Activated T-cell treated with anti-CD3 and anti-CD28 coated beads, Interleukin-2, amount 50 U/mL, for 1 hour (primary cell): ENCODE data around the gene ANKRD39.

Source experiments
- DNase-seq: peaks from one replicate; pipeline ENCODE4 v3.0.0-alpha.2; 2020

The ANKRD39 gene

DNA sequence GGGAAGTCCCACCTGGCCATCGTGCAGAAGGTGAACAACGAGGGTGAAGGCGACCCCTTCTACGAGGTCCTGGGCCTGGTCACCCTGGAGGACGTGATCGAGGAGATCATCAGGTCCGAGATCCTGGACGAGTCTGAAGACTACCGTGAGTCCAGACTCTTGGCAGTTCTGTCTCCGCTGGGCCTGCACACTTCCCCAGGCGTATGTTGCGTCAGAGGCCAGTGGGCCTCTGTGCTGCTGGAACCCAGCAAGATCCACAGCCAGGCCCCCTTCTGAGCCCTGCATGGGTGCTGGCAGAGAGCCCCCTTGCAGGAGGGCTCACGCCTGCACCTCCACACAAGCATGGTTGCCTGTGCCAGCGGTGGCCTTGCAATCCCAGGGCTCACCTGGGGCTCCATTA is 32.8 kb downstream of the ANKRD39 start:
- no peak for DNase-seq

DNA sequence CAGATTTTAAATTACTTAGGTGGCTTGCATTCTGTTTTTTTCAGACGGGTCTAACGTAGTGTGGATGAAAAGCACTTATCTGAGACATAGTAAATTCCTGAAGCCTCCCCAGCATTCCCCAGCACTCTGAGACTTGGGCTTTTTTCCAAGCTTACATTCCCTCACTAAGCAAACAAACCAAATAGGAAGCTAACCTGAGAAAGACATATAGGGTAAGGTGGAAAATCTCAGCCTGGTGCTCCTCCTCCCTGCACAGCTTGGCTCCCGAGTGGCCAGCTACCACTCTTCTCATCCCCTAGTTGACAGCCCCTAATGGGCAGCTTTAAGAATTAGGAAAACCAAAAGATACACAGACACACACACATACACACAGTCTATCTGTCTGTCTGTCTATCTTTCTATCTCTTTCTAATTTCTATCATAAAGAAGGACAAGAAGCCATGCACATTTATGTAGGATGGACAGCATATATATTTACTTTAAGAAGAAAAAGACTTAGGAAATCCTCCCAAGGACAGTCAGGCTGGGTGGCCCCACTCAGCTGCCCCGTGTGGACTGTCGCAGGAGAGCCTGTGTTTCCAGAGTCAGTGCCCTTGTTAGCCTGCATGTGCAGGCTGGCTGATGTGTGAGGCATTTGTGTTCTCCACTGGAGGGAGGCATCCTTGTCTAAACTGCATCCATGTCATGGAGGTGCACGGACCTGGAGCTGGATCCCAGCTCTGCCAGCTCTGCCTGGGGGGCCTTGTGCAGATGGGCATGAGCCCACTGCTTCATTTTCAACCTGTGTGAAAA is 33.5 kb downstream of the ANKRD39 start:
- DNase-seq = no peak

DNA sequence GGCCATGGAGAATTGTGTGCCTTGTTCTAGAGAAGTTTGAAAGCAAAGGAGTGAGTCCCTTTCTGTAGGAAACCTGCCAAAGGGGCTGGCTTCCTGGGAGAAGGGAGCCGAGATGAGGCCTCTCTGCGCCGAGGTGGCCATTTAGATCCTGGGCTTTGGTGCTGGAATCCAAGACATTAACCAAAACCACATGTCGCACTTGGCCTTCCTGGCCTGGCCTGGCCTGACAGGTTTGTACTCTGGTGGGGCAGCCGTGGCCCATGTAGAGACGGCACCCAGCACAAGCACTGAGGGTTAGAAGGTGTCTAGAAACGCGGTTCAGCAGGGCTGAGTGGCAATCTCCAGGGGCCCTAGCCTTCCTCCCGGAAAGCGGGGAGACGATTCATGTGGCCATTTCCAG is 34.6 kb downstream of the ANKRD39 start:
- DNase-seq = no peak

DNA sequence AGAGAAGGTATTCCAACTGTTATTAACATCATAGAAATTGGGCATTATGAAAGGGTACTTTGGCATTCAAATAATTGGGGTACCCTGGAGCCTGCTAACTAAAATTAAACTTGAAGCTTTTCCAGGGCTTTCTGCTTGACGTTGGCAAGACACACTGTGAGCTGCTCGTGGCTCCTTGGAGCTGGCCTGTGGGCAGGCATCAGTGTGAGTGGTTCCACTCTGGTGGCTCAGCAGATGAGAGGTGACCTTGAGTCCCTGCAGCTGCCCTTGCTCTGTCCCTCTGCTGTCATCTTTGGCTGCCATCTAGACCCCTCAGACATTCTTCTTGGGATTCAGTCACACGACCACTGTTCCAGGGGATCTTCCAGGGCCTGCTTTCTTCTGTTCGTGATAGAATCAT is 35.0 kb downstream of the ANKRD39 start:
- DNase-seq = no peak

DNA sequence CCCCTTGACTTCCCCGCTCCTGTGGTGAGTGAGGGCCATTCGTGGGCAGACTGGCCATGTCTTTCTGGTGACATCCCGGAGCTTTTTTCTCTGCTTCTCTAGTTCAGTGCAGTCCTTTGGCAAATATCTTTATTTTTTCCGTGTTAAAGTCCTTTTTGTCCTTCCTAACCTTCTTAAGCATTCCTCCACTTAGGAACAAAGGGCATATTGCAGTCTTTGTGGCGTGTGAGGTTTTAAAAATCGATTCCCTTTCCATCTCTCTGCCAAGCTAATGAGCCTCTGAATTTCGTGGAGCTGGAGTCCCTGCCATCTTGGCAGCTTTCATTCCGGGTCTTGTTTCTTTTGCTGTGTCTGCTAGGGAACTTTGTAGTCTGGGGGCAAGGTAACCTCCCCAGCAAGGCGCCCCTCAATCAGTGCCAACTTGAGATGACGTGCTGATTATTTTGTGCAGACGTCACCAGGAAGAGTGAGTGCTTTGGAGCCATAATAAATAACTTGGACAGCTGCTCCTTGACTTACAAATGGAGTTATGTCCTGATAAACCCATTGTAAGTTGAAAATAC is 36.6 kb downstream of the ANKRD39 start:
- DNase-seq = no peak

DNA sequence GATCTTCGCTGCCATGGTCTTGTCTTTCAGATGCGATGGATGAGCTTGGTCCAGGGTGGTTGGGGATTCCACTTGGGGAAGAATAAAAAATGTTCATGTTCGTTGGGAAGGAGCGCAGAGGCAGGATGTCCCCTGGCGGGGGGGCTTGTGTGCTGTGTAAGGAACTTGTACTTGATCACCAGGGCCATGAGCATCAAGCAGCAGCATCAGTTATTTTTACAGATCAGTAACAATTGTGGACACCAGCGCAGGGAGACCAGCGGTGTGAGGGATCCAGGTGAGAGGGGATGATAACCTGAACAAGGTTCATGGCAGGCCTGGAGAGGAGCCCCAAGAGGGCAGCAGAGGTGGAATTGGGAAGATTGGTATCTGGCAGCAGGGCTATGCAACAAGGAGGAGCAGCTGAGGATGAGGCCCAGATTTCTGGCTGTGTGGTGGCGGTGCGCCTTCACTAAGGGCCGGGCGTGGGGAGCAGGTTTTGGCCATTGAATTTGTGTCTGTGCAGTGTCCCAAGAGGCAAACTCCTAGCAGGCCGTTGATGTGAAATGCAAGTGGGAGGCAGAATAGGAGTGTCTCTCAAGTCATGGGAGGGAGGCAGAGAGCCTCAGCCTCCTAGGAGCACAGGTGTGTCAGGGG is 37.8 kb downstream of the ANKRD39 start:
- DNase-seq = no peak

DNA sequence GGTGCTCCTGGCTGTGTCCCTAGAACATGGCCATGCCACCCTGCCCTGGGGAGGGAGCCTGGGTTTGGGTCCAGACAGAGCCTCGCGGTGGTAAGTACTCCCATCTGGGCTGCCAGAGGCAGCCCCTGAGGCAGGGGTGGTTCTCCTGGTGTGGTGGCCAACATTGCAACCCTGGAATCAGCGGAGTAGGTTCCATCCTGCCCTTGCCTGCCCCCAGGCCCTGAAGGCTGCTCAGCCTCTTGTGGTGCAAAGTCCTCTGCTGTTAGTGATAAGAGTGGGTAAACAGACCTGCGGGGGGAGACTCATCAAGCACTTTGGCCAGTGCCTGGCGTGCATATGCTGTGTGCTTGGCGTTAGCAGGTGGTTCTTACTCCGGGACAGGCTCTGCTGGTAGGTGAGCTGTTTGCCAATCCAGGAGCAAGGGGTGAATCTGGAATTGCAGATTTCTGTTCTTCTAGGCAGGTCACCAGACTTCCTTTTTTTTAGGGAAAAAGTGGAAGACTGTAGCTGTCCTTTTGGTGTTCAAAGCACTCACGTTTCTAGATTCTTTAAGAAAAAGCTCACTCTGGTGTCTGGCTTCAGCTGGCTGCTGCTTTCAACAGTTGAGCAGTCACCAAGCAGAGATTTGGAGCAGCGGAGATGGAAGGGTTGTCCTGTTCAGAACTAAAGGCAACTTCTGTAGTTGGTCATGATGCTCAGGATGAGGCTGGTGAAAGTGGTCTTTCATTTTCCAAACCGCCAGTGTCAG is 38.5 kb downstream of the ANKRD39 start:
- no peak for DNase-seq

DNA sequence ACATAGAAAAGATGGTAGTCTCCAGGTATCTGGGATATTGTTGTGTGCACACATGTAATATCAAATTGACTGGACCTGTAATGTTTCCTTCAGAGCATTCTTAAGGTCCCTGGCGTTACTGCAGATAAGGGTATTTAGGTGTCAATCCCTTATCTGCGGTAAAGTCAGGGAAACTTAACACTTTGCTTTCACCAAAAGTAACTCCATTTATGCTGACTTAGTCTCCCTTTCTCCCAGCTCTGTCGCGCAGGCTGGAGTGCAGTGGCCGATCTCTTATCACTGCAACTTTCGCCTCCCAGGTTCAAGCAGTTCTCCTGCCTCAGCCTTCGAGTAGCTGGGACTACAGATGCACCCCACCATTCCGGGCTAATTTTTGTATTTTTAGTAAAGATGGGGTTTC is 39.9 kb downstream of the ANKRD39 start:
- no peak for DNase-seq

DNA sequence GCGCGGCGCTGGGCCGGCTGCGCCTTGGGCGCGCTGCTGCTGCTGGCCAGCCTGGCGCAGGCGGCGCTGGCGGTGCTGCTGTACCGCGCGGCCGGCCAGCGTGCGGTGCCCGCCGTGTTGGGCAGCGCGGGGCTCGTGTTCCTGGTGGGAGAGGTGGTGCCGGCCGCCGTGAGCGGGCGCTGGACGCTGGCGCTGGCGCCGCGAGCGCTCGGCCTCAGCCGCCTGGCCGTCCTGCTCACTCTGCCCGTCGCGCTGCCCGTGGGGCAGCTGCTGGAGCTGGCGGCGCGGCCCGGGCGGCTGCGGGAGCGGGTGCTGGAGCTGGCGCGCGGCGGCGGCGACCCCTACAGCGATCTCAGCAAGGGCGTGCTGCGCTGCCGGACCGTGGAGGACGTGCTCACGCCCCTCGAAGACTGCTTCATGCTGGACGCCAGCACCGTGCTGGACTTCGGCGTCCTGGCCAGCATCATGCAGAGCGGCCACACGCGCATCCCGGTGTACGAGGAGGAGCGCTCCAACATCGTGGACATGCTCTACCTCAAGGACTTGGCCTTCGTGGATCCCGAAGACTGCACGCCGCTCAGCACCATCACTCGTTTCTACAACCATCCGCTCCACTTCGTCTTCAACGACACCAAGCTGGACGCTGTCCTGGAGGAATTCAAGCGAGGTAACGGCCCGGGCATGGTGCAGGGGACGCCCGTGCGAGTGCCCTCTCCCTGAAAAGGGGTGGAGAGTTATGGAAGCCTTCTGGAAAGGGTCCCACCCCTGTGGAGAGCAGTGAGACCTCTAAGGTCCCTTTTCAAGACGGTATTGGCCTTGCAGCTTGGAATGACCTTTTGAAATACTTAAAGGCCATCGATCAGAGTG is 40.7 kb downstream of the ANKRD39 start:
- DNase-seq = no peak

DNA sequence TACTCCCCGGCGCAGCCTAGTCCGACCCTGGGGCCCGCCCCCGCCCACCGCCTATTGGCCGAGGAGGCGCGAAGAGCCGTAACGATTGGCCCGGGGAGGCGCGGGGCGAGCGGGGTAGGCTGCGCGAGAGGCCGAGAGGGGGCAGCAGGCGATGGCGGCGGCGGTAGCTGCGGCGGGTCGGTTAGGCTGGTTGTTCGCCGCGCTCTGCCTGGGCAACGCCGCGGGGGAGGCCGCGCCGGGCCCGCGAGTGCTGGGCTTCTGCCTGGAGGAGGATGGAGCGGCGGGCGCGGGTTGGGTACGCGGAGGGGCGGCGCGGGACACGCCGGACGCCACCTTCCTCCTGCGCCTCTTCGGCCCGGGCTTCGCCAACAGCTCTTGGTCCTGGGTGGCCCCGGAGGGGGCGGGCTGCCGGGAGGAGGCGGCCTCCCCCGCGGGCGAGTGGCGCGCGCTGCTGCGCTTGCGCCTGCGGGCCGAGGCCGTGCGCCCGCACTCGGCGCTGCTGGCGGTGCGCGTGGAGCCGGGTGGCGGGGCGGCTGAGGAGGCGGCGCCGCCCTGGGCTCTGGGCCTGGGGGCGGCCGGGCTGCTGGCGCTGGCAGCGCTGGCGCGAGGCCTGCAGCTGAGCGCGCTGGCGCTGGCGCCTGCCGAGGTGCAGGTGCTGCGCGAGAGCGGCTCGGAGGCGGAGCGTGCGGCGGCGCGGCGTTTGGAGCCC is 41.5 kb downstream of the ANKRD39 start, which contains the start of gene CNNM3:
TSS of gene CNNM3 (plus strand) at position 142 of the 709 bp plus-strand sequence. CDS start at position 152, 10 bp downstream.
- DNase-seq = peak; percentile 97

DNA sequence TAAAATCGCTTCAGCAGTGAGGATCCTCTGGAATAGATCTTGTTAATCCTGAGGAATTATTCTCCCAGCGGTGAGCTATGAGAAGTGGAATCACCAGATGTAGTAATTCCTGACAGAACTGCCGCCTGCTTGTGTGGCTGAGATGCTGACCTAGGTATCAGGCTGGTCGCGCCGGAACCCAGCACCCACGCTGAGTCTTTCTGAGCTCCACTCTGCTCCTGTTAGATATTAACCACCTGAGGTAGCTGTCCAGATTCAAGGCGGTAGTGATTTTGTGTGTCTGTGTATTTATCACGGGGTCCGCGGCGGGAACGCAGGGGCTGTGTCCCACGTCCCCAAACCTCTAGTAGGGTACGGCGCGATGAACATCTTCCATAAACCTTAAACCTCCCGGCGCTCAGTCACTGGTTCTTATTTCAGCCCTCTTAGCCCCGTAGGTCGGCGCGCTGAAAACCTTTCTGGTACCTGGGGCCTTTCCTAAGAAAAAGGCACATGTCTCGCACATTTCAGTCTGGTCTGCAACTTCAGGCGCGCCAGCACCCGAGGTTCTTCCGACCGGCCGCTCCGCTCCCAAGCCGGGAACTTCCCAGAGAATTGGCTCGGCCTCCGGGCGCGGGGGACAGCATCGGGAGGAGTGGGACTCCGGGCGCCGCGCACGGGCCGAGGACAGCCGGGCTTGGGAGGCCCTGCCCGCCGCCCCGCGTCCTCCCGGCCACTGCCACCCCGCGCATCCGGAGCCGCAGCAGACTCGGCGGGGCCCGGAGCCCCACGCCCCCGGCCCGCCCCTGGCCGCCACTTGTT is 42.3 kb downstream of the ANKRD39 start:
- DNase-seq = no peak

DNA sequence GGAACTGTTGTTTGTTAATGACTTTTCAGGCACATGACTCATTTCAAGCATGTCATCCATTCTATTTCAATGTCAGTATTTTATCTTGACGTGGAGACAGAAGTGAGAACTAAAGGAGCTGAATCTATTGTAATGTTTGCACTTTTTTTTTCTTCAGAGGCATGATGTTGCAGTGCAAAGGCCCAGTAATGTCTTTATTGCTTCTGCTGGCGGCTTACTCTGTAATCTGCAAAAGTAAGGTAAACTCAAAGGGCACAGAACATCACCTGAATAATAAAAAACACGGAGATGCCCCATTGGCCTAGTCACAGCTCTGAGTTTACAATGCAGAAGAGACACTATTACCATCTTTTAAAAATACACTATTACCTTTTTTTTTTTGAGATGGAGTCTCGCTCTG is 44.2 kb downstream of the ANKRD39 start:
- no peak for DNase-seq

DNA sequence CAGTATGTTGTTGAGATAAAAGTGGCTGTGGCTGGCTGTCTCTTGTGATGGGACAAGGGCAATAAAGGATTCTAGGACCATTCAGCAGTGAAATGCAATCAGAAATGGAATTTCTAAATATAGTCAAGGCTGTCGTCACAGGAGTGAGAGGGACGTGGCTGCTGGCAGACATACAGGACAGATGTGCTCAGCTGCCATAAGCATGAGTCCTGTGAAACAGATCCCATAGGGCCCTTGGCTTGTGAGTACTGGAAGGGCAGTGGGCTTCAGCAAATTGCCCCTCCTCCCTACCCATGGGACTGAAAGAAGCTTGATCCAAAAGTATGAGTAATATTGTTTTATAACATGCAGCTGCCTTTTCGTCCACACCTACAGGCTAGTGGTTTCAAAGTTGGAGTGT is 45.9 kb downstream of the ANKRD39 start:
- no peak for DNase-seq

DNA sequence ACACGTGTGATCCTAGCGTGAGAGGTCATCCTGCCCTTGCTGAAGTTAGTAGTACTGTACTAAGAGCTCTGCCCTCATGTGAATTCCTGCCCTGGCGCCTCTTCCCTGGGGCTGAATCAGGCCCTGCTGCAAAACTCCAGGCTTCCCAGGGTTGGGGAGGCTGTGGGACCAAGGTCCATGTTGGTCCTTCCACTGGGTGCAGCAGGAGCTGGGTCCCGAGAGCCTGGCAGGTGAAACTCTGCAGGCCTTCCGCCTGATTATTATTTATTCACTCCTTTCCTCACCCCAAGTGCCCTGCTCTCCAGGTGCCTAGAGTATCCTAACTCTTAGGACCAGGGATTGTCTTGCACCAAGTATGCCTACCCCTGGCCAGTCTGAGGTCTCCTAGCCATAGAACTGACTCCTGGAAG is 47.0 kb downstream of the ANKRD39 start:
- DNase-seq = no peak

DNA sequence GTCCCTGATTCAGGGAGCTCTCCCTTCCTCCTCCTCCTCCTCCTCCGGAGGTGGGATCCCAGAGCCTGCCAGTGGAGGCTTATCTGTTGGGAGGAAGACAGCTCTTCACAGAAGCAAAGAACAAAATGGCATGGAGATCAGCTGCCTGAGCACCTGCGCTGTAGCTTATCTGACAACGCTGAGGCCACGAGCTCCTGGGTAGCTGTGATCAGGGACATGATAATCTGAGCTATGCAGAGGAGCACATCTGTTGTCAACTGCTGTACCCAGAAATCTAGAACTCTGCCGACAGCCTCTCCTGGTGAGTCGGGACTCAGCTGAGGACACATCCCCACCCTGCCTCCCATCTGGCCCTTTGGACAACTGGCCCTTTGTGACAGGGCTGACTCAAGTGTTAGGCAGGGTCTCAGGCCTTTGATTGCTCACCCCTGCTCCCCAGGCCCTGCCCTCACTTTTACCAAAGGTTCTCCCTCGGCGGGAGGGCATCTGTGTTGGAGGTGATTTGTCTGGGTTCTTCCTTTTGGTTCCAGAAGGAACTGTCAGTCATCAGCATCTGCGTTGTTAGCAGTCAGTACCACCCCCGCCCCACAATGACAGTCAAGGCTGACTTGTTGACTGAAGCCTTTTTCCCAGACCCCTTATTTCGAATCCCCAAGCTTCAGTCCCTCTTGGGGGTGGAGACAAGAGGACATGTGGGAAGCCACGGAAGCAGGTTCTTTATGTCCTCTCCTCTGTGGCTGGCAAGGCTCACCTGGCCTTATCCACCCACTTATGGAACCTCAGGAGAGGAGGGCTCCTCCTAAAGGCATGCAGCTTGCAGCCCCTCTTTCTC is 47.6 kb downstream of the ANKRD39 start:
- DNase-seq = no peak

DNA sequence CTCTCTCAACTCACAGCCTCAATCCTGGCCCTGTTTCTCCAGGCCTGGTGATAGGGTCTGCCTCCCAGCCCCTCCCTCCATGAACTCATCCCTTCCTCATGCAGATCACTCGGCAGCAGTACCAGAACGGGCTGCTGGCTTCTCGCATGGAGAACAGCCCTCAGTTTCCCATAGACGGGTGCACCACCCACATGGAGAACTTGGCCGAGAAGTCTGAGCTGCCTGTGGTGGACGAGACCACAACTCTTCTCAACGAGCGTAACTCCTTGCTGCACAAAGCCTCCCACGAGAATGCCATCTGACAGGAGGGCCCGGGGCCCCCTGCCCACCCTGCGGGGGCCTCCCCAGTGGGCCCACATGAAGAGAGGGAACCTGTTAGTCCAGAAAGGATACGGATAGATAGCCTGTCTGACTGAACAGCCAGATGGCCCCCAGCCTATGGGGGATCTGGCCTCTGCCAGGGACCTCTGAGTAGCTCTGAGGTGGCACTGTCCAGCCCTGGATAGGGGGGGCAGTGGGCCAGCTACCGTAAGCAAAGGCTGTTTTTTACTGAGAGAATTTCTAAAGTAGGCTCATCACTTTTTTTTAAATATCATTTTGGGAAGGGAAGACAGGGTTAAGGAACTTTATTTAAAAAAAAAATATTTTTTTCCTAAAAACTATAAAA is 48.5 kb downstream of the ANKRD39 start:
- DNase-seq = no peak

DNA sequence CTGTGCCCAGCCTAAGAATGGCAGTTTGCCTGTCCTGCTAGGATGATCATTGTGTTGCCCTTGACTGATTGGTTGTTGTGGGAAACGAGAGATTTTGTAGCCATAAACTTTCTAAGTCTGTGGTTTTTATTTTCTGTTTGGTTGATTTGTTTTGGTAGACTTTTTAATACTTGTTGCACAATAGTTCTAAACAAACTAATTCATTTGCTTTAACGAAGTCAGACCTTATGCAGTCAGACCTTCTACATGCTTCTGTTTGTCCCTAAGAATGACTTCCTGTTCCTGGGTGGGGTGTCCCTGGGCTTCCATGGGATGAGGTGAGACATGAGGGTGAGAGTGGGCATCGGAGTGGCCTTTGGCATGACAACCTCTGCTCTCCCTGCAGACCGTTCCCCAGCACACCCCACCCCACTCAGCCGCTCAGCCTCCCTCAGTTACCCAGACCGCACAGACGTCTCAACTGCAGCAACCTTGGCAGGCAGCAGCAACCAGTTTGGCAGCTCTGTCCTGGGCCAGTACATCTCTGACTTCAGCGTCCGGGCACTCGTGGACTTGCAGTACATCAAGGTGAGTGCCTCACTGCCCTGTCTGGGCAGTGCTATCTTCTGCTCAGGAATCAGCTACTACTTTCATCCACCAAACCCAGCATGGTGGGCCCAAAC is 49.5 kb downstream of the ANKRD39 start:
- DNase-seq = no peak

DNA sequence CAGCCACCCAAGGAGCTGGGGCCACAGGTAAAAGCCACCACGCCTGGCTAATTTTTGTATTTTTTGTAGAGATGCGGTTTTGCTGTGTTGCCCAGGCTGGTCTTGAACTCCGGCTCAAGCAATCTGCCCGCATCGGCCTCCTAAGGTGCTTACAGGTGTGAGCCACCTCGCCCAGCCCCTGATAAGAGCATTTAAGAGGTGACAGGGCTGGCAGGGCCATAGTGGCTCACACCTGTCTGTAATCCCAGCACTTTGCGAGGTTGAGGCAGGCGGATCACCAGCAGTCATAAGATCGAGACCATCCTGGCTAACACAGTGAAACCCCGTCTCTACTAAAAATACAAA is 50.7 kb downstream of the ANKRD39 start:
- DNase-seq = no peak
